Epithelial cell of esophagus (primary cell): ENCODE measurements around the gene STK38.
"Not testable (repeated sequence)": the region's sequence is repeated elsewhere in the genome, so short reads cannot be mapped to it uniquely, and the experiment has no call there.

ENCODE experiments used
- DNase-seq: peaks from one replicate; pipeline ENCODE4 v3.0.0; 2010; ENCODE audit warnings: low read depth
- H3K4me3 ChIP-seq: 2 replicates; pipeline ENCODE4 v1.5.1; 2011; ENCODE audit warnings: mild to moderate bottlenecking, low read length, control low read depth
- CTCF ChIP-seq: IDR thresholded peaks from 2 replicates; pipeline ENCODE4 v1.5.1; 2011; ENCODE audit warnings: low read depth, mild to moderate bottlenecking, low read length, control low read depth, inconsistent platforms; ENCODE audit not compliant: insufficient read depth; ENCODE audit errors: missing control alignments

The STK38 gene

GRCh38 chr6:36467625-36468024, 79.7 kb downstream of the STK38 start:
- TF ChIP-seq CTCF: no peak
- no peak for DNase-seq
- no peak overlapping the region for H3K4me3 ChIP-seq

GRCh38 chr6:36464233-36464632, 83.0 kb downstream of the STK38 start:
- TF ChIP-seq CTCF: no peak
- DNase-seq: no peak
- no peak overlapping the region for H3K4me3 ChIP-seq

- no peak for TF ChIP-seq CTCF
- no peak overlapping the region for H3K4me3 ChIP-seq
- DNase-seq: no peak
These were observed 83.6 kb downstream of the STK38 start for GRCh38 chr6:36463676-36464075.

- TF ChIP-seq CTCF: no peak
These were observed 85.6 kb downstream of the STK38 start for GRCh38 chr6:36461646-36462045.

GRCh38 chr6:36460916-36461315, 86.4 kb downstream of the STK38 start:
- H3K4me3 ChIP-seq: no peak overlapping the region
- DNase-seq: no peak
- TF ChIP-seq CTCF: no peak

More at GRCh38 chr6:36461646-36462045, 85.6 kb downstream of the STK38 start:
- no peak for DNase-seq
- H3K4me3 ChIP-seq: no peak overlapping the region

GRCh38 chr6:36459501-36459900, 87.8 kb downstream of the STK38 start:
- H3K4me3 ChIP-seq: no peak overlapping the region
- no peak for TF ChIP-seq CTCF
- DNase-seq: no peak

- H3K4me3 ChIP-seq: no peak overlapping the region
- peak; percentile 73 for DNase-seq
- TF ChIP-seq CTCF: no peak
These were observed 91.7 kb downstream of the STK38 start for GRCh38 chr6:36455486-36456027.

GRCh38 chr6:36452897-36453296, 94.4 kb downstream of the STK38 start:
- not testable (repeated sequence) for DNase-seq, H3K4me3 ChIP-seq

GRCh38 chr6:36449173-36449572, 98.1 kb downstream of the STK38 start:
- DNase-seq, H3K4me3 ChIP-seq: not testable (repeated sequence)
